GM08714 (cell line): ENCODE data around the gene VSIG10L2.
"Not testable (repeated sequence)": the region's sequence is repeated elsewhere in the genome, so short reads cannot be mapped to it uniquely, and the experiment has no call there.

Experiments used
- H3K4me3 ChIP-seq: fragments of 200-500 bp; sonication (Bioruptor generic); 2 replicates; pipeline ENCODE4 v1.5.1; 2014; ENCODE audit warnings: mild to moderate bottlenecking, low read length, inconsistent platforms
- ZNF274 ChIP-seq: IDR thresholded peaks from 2 replicates; pipeline ENCODE4 v1.6.1; 2012; ENCODE audit warnings: mild to moderate bottlenecking, low read depth, low read length

The VSIG10L2 gene

GRCh38 chr11:125982348-125982730 lies 36.5 kb downstream of the VSIG10L2 start:
- H3K4me3 ChIP-seq, result no peak overlapping the region

GRCh38 chr11:125985956-125986355 lies 40.1 kb downstream of the VSIG10L2 start:
- H3K4me3 ChIP-seq, result not testable (repeated sequence)

More at GRCh38 chr11:125982348-125982730, 36.5 kb downstream of the VSIG10L2 start:
- TF ChIP-seq ZNF274, result no peak

- TF ChIP-seq ZNF274, result no peak
- no peak overlapping the region for H3K4me3 ChIP-seq
Measured at GRCh38 chr11:125987066-125987641, 41.3 kb downstream of the VSIG10L2 start.

- H3K4me3 ChIP-seq, result no peak overlapping the region
- no peak for TF ChIP-seq ZNF274
Measured at GRCh38 chr11:125990244-125990643, 44.4 kb downstream of the VSIG10L2 start.

- no peak overlapping the region for H3K4me3 ChIP-seq
- no peak for TF ChIP-seq ZNF274
Measured at GRCh38 chr11:125992893-125993292, 47.0 kb downstream of the VSIG10L2 start.

GRCh38 chr11:125994509-125994908 lies 48.7 kb downstream of the VSIG10L2 start:
- no peak for TF ChIP-seq ZNF274
- H3K4me3 ChIP-seq, result no peak overlapping the region

- H3K4me3 ChIP-seq, result no peak overlapping the region
- no peak for TF ChIP-seq ZNF274
Measured at GRCh38 chr11:125995313-125995712, 49.5 kb downstream of the VSIG10L2 start.

GRCh38 chr11:125998267-125998666 lies 52.4 kb downstream of the VSIG10L2 start:
- no peak overlapping the region for H3K4me3 ChIP-seq
- TF ChIP-seq ZNF274, result no peak

- TF ChIP-seq ZNF274, result no peak
Measured at GRCh38 chr11:125999234-125999880, 53.5 kb downstream of the VSIG10L2 start.

GRCh38 chr11:126002181-126002580 lies 56.3 kb downstream of the VSIG10L2 start:
- TF ChIP-seq ZNF274, result no peak
- no peak overlapping the region for H3K4me3 ChIP-seq

More at GRCh38 chr11:125999234-125999880, 53.5 kb downstream of the VSIG10L2 start:
- H3K4me3 ChIP-seq, result no peak overlapping the region
